B cell (primary cell): ENCODE results near the gene SPINK2. TPM values are rescaled to one million over a fixed set of nuclear protein-coding genes. Genes with fewer than 3 reads are reported as not detected.

Source experiments
- ATAC-seq: fragments of 200-7000 bp; cut with Tn5 transposase; one replicate; pipeline ENCODE4 v1.10.0; 2021; ENCODE audit warnings: low read depth, mild to moderate bottlenecking, moderate number of reproducible peaks, moderate library complexity
- CTCF ChIA-PET: fragments of 350-600 bp; sonication (Branson Sonifier 250); formaldehyde crosslinking; loops from one replicate; lab custom pipeline; 2021; ENCODE audit warnings: antibody characterized with exemption, inconsistent platforms; lab: Charles Lee
- POLR2A ChIA-PET: fragments of 350-600 bp; sonication (Branson Sonifier 250); formaldehyde crosslinking; loops from one replicate; lab custom pipeline; 2021; ENCODE audit warnings: antibody characterized with exemption; lab: Charles Lee
- DNase-seq: peaks from one replicate; pipeline ENCODE4 v3.0.0; 2013
- H2AFZ ChIP-seq: 2 replicates; pipeline ENCODE4 v1.6.1; 2012; ENCODE audit warnings: mild to moderate bottlenecking, low read depth, low read length; ENCODE audit not compliant: insufficient read depth, poor library complexity, severe bottlenecking
- H3K27ac ChIP-seq, 2 donors: 1 replicate in 1 of 2; 2 replicates in 1 of 2; pipeline ENCODE4 v1.5.1; 2012 to 2013; ENCODE audit warnings: low read length in 2 of 2, mild to moderate bottlenecking in 2 of 2, moderate library complexity in 1 of 2
- H3K27me3 ChIP-seq, 4 experiments: fragments of 200-600 bp in 1 of 4; sonication (generic) in 1 of 4; replicated peaks in 1 of 4; 1 replicate in 2 of 4; 2 replicates in 2 of 4; pipeline versions ENCODE4 v1.6.1 to v1.7.0; 2013 to 2016; ENCODE audit warnings: low read length in 3 of 4, mild to moderate bottlenecking in 2 of 4, mixed read lengths in 1 of 4, moderate library complexity in 1 of 4; ENCODE audit not compliant: insufficient read depth in 4 of 4, control insufficient read depth in 3 of 4; ENCODE audit errors: control extremely low read depth in 1 of 4
- H3K36me3 ChIP-seq, 2 experiments: replicated peaks in 1 of 2; 1 replicate in 1 of 2; 2 replicates in 1 of 2; pipeline versions ENCODE4 v1.6.1 to v1.7.1; 2013; ENCODE audit warnings: low read length in 1 of 2; ENCODE audit not compliant: insufficient read depth in 2 of 2, control insufficient read depth in 1 of 2; ENCODE audit errors: control extremely low read depth in 1 of 2, extremely low read depth in 1 of 2
- H3K4me1 ChIP-seq, 2 donors: fragments of 200-600 bp in 1 of 2; sonication (generic) in 1 of 2; 1 replicate in 1 of 2; 2 replicates in 1 of 2; pipeline versions ENCODE4 v1.5.1 to v1.6.1; 2013 to 2017; ENCODE audit warnings: low read length in 2 of 2; ENCODE audit not compliant: control insufficient read depth in 2 of 2, insufficient read depth in 2 of 2
- H3K4me2 ChIP-seq: replicated peaks from 2 replicates; pipeline ENCODE3; 2012; ENCODE audit warnings: mild to moderate bottlenecking, low read depth, low read length; ENCODE audit not compliant: poor library complexity, severe bottlenecking
- H3K4me3 ChIP-seq, 5 experiments: fragments of 200-600 bp in 1 of 5; sonication (generic) in 1 of 5; 1 replicate in 3 of 5; 2 replicates in 2 of 5; pipeline versions ENCODE4 v1.5.1 to v1.7.0; 2011 to 2016; ENCODE audit warnings: low read length in 4 of 5, mild to moderate bottlenecking in 4 of 5, low read depth in 2 of 5, control low read depth in 1 of 5, moderate library complexity in 1 of 5; ENCODE audit not compliant: insufficient read depth in 1 of 5; ENCODE audit errors: control extremely low read depth in 1 of 5, extremely low read depth in 1 of 5
- H3K79me2 ChIP-seq: fragments of 200-600 bp; sonication (generic); one replicate; pipeline ENCODE4 v1.6.0; 2016; ENCODE audit warnings: low read length; ENCODE audit not compliant: control insufficient read depth, insufficient read depth
- H3K9ac ChIP-seq: fragments of 200-600 bp; sonication (generic); 2 replicates; pipeline ENCODE4 v1.6.1; 2017; ENCODE audit warnings: mild to moderate bottlenecking, low read length, moderate library complexity
- H3K9me3 ChIP-seq, 3 donors: one replicate each; pipeline versions ENCODE4 v1.6.1 to v1.7.1; 2013; ENCODE audit warnings: low read length in 2 of 3; ENCODE audit not compliant: control insufficient read depth in 2 of 3, insufficient read depth in 1 of 3; ENCODE audit errors: control extremely low read depth in 1 of 3
- H4K20me1 ChIP-seq: 2 replicates; pipeline ENCODE4 v1.6.0; 2012; ENCODE audit warnings: mild to moderate bottlenecking, low read length; ENCODE audit not compliant: insufficient read depth, control insufficient read depth, poor library complexity, severe bottlenecking
- H3K27ac Mint-ChIP-seq: one replicate; pipeline ENCODE4 v1.8.0; 2021; ENCODE audit warnings: mixed read lengths
- H3K27me3 Mint-ChIP-seq: one replicate; pipeline ENCODE4 v1.8.0; 2021; ENCODE audit warnings: mixed read lengths
- H3K4me1 Mint-ChIP-seq: one replicate; pipeline ENCODE4 v1.8.0; 2021; ENCODE audit warnings: mixed read lengths
- H3K4me3 Mint-ChIP-seq: one replicate; pipeline ENCODE4 v1.8.0; 2021; ENCODE audit warnings: mixed read lengths
- H3K9me3 Mint-ChIP-seq: one replicate; pipeline ENCODE4 v1.8.0; 2022; ENCODE audit warnings: mixed read lengths; ENCODE audit not compliant: insufficient read depth
- CTCF ChIP-seq: fragments of 200-600 bp; IDR thresholded peaks from one replicate; pipeline ENCODE4 v1.8.0; 2022; ENCODE audit warnings: antibody characterized with exemption, mild to moderate bottlenecking
- EZH2 ChIP-seq: IDR thresholded peaks from 2 replicates; pipeline ENCODE4 v1.6.1; 2012; ENCODE audit warnings: borderline replicate concordance, low read depth, mild to moderate bottlenecking, moderate library complexity, low read length; ENCODE audit not compliant: insufficient read depth, poor library complexity, severe bottlenecking
- WGBS: methylation state at CpG from one replicate; pipeline ENCODE4 v1.1.5; 2013; ENCODE audit warnings: missing lambda C conversion rate; ENCODE audit not compliant: insufficient coverage; 5-methylcytosine and 5-hydroxymethylcytosine counted together
- intact Hi-C: fragments of 100-400 bp; cut with micrococcal nuclease; formaldehyde crosslinking; loops from one replicate; pipeline ENCODE4 v1.10.0; 2022
- polyA plus RNA-seq: library from polyadenylated mRNA; depleted of rRNA; stranded (reverse); fragments of >200 nt; gene quantifications from 2 replicates; pipeline ENCODE4 v1.2.3, GENCODE V29; 2012
- total RNA-seq, 2 donors: library from RNA; stranded (reverse); fragments of 120-200 nt in 1 of 2; gene quantifications; 1 replicate in 1 of 2; 2 replicates in 1 of 2; pipeline versions ENCODE4 v1.2.3 to v1.2.4, GENCODE V29; 2013 to 2022

SPINK2 gene
- total and polyA plus RNA-seq, 2 donors (not counting 1 experiment from before 2014, with no cell fraction given), result 0.94 to 4.9 TPM

GRCh38 chr4:56843421-56843899 is 22.0 kb upstream of the SPINK2 start:
- ATAC-seq (no peak), DNase-seq (no peak)
- ChIA-PET POLR2A (no interaction called here), CTCF (no interaction called here)
- TF ChIP-seq EZH2 (no peak), CTCF (no peak)
- Mint-ChIP-seq H3K4me3 (no peak overlapping the region), H3K27me3 (peaks cover 3% of the 10 kb centered on the region), H3K27ac (no peak overlapping the region), H3K4me1 (no peaks in the 10 kb centered on the region), H3K9me3 (no peaks in the 10 kb centered on the region)
- intact Hi-C loops, result no loop called here
- no peak overlapping the region for H3K9ac ChIP-seq
- no peak overlapping the region for H3K27ac ChIP-seq
- H3K36me3 ChIP-seq, result no peaks in the 10 kb centered on the region
- H4K20me1 ChIP-seq, result no peaks in the 10 kb centered on the region
- H3K4me2 ChIP-seq, result no peak overlapping the region
- no peak overlapping the region for H3K4me3 ChIP-seq
- no peaks in the 10 kb centered on the region for H3K27me3 ChIP-seq
- no peaks in the 10 kb centered on the region for H3K9me3 ChIP-seq
- H2AFZ ChIP-seq, result no peak overlapping the region
- WGBS, result 95% methylated on average over 13 of the region's 13 CpGs
- no peaks in the 10 kb centered on the region for H3K4me1 ChIP-seq
- H3K79me2 ChIP-seq, result no peaks in the 10 kb centered on the region

GRCh38 chr4:56840559-56840958 is 19.1 kb upstream of the SPINK2 start:
- H2AFZ ChIP-seq, result no peak overlapping the region
- WGBS, result 88% methylated on average over 2 of the region's 2 CpGs
- ChIA-PET CTCF (interaction anchor here (2.1 to 11.5 kb wide), 2 partner anchors 265 to 417 kb away, joined by 6 to 130 read pairs; no protein-coding TSS in a partner anchor), POLR2A (no interaction called here)
- ATAC-seq, result no peak
- H3K79me2 ChIP-seq, result no peaks in the 10 kb centered on the region
- TF ChIP-seq EZH2 (no peak), CTCF (no peak)
- no peak overlapping the region for H3K4me2 ChIP-seq
- H3K36me3 ChIP-seq, result no peaks in the 10 kb centered on the region
- H3K27me3 ChIP-seq, result no peaks in the 10 kb centered on the region
- H4K20me1 ChIP-seq, result no peaks in the 10 kb centered on the region
- no peak overlapping the region for H3K27ac ChIP-seq
- no peak overlapping the region for H3K9ac ChIP-seq
- H3K27me3 Mint-ChIP-seq, result no peaks in the 10 kb centered on the region
- H3K4me1 Mint-ChIP-seq, result peaks cover 4% of the 10 kb centered on the region
- no peaks in the 10 kb centered on the region for H3K9me3 Mint-ChIP-seq
- intact Hi-C loops, result no loop called here
- no peak overlapping the region for H3K27ac Mint-ChIP-seq
- no peak overlapping the region for H3K4me3 ChIP-seq
- no peak overlapping the region for H3K4me3 Mint-ChIP-seq
- no peaks in the 10 kb centered on the region for H3K4me1 ChIP-seq
- no peak for DNase-seq
- H3K9me3 ChIP-seq, result no peaks in the 10 kb centered on the region
